Measurements from ENCODE around the gene SVOPL. TPM values are rescaled to one million over a fixed set of nuclear protein-coding genes. Genes with fewer than 3 reads are reported as not detected.

The SVOPL gene
- polyA plus RNA-seq, 3 donors = not detected

GRCh38 chr7:138575897-138576428 lies 125.2 kb downstream of the SVOPL start:
- H4K20me1 ChIP-seq (ENCODE audit: insufficient read depth, low read length) = no peaks in the 10 kb centered on the region
- no peaks in the 10 kb centered on the region for H3K9me3 ChIP-seq (replicated peaks in 1 of 2; ENCODE audit: control insufficient read depth in 1 of 2, insufficient read depth in 1 of 2, low read length in 2 of 2)
- no CpG with 5 or more reads among the region's 5 CpGs for WGBS (ENCODE audit: insufficient coverage)
- peak overlapping the region in 1 of 2 donors; percentile 57 for H3K27ac ChIP-seq (ENCODE audit: low read depth in 1 of 2, low read length in 2 of 2)
- peaks cover 73 to 96% of the 10 kb centered on the region in 2 donors for H3K36me3 ChIP-seq (replicated peaks in 1 of 2; ENCODE audit: control insufficient read depth in 1 of 2, insufficient read depth in 2 of 2, low read length in 2 of 2)
- no peak overlapping the region for H3K4me3 Mint-ChIP-seq
- no peaks in the 10 kb centered on the region for H3K79me2 ChIP-seq (ENCODE audit: insufficient read depth, low read length)
- peaks cover 75 to 79% of the 10 kb centered on the region in 2 donors for H3K36me3 Mint-ChIP-seq
- no peaks in the 10 kb centered on the region for H3K4me1 ChIP-seq (ENCODE audit: control insufficient read depth in 1 of 2, insufficient read depth in 2 of 2, low read length in 2 of 2)
- H3K4me2 ChIP-seq (replicated peaks; ENCODE audit: extremely low read depth, low read length, poor library complexity, severe bottlenecking) = no peak overlapping the region
- intact Hi-C loops (cut with micrococcal nuclease) = no loop called here
- H3K27ac Mint-ChIP-seq = peak overlapping the region in 2 of 7 donors; percentile 10 to 85
- no peak for DNase-seq
- H3K27me3 ChIP-seq (ENCODE audit: control insufficient read depth in 2 of 2, insufficient read depth in 2 of 2, low read length in 2 of 2) = no peaks in the 10 kb centered on the region
- no peak for TF ChIP-seq CTCF (IDR thresholded peaks at IDR 0.05)
- no peak overlapping the region for H2AFZ ChIP-seq (ENCODE audit: insufficient read depth, low read depth, low read length, poor library complexity, severe bottlenecking)
- H3K9me3 Mint-ChIP-seq = no peaks in the 10 kb centered on the region
- no peaks in the 10 kb centered on the region for H3K4me1 Mint-ChIP-seq
- H3K4me3 ChIP-seq (replicated peaks in 1 of 3; ENCODE audit: low read depth in 2 of 3, low read length in 3 of 3) = no peak overlapping the region
- H3K9ac ChIP-seq (ENCODE audit: insufficient read depth, low read length, poor library complexity, severe bottlenecking) = no peak overlapping the region
- no peaks in the 10 kb centered on the region for H3K27me3 Mint-ChIP-seq (ENCODE audit: low read depth in 3 of 3)

GRCh38 chr7:138573741-138574140 lies 127.4 kb downstream of the SVOPL start:
- H3K36me3 ChIP-seq (replicated peaks in 1 of 2; ENCODE audit: control insufficient read depth in 1 of 2, insufficient read depth in 2 of 2, low read length in 2 of 2) = peaks cover 72 to 95% of the 10 kb centered on the region in 2 donors
- intact Hi-C loops (cut with micrococcal nuclease) = no loop called here
- Mint-ChIP-seq H3K27ac (peak overlapping the region in 1 of 7 donors; percentile 53), H3K4me3 (no peak overlapping the region), H3K36me3 (peaks cover 74 to 78% of the 10 kb centered on the region in 2 donors), H3K27me3 (ENCODE audit: low read depth in 3 of 3) (no peaks in the 10 kb centered on the region), H3K9me3 (no peaks in the 10 kb centered on the region), H3K4me1 (no peaks in the 10 kb centered on the region)
- no peak overlapping the region for H3K4me2 ChIP-seq (replicated peaks; ENCODE audit: extremely low read depth, low read length, poor library complexity, severe bottlenecking)
- no peaks in the 10 kb centered on the region for H3K27me3 ChIP-seq (ENCODE audit: control insufficient read depth in 2 of 2, insufficient read depth in 2 of 2, low read length in 2 of 2)
- H3K4me1 ChIP-seq (ENCODE audit: control insufficient read depth in 1 of 2, insufficient read depth in 2 of 2, low read length in 2 of 2) = no peaks in the 10 kb centered on the region
- peaks cover 4% of the 10 kb centered on the region for H3K79me2 ChIP-seq (ENCODE audit: insufficient read depth, low read length)
- peak overlapping the region in 1 of 2 donors; percentile 66 for H3K27ac ChIP-seq (ENCODE audit: low read depth in 1 of 2, low read length in 2 of 2)
- no peak overlapping the region for H2AFZ ChIP-seq (ENCODE audit: insufficient read depth, low read depth, low read length, poor library complexity, severe bottlenecking)
- no peak for TF ChIP-seq CTCF (IDR thresholded peaks at IDR 0.05)
- no peaks in the 10 kb centered on the region for H4K20me1 ChIP-seq (ENCODE audit: insufficient read depth, low read length)
- no peak for DNase-seq
- no peaks in the 10 kb centered on the region for H3K9me3 ChIP-seq (replicated peaks in 1 of 2; ENCODE audit: control insufficient read depth in 1 of 2, insufficient read depth in 1 of 2, low read length in 2 of 2)
- WGBS (ENCODE audit: insufficient coverage) = 100% methylated on average over 2 of the region's 4 CpGs
- H3K9ac ChIP-seq (ENCODE audit: insufficient read depth, low read length, poor library complexity, severe bottlenecking) = no peak overlapping the region
- H3K4me3 ChIP-seq (replicated peaks in 1 of 3; ENCODE audit: low read depth in 2 of 3, low read length in 3 of 3) = no peak overlapping the region

All from CD14-positive monocyte (primary cell).